ENCODE results near the gene PTGES. TPM values are rescaled to one million over a fixed set of nuclear protein-coding genes. Genes with fewer than 3 reads are reported as not detected.
A peak's percentile ranks its signal among the peaks of the same experiment; 100 is the strongest.

PTGES gene
- polyA plus RNA-seq, 3 donors = 0.29 to 1.8 (median 0.84) TPM

DNA sequence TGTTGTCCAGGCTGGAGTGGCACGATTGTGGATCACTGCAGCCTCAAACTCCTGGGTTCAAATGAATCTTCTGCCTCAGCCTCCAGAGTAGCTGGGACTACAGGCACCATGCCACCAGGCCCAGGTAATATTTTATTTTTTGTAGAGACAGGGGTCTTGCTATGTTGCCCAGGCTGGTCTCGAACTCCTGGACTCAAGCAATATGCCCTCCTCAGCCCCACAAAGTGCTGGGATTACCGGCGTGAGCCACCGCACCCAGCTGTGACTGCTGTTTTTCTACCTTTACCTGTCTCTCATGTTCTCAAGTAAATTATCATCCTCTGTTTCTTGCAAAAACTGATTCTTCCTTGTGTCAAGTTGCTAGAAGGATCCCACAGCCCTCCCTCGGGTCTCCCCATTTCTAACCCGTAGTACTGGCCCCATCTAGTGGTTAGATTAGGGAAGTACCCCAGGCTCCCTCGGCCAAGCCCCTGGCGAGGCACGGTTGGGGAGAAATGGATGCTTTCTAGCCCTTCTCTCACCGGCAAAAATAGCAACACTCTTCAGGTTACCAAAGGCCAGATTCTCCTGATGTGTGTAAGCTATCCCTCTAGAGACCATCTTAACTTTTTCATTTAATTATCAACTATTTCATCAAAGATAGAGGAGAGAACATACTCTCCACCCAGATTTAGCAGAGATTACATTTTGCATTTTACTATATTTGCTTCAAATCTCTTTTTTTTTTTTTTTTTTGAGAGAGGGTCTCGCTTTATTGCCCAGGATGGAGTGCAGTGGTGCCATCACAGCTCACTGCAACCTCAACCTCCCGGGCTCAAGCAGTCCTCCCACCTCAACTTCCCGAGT is 30.9 kb upstream of the PTGES start:
- no peaks in the 10 kb centered on the region for H3K36me3 Mint-ChIP-seq
- H3K4me1 Mint-ChIP-seq = peaks cover 33% of the 10 kb centered on the region
- TF ChIP-seq, protein P1, sequence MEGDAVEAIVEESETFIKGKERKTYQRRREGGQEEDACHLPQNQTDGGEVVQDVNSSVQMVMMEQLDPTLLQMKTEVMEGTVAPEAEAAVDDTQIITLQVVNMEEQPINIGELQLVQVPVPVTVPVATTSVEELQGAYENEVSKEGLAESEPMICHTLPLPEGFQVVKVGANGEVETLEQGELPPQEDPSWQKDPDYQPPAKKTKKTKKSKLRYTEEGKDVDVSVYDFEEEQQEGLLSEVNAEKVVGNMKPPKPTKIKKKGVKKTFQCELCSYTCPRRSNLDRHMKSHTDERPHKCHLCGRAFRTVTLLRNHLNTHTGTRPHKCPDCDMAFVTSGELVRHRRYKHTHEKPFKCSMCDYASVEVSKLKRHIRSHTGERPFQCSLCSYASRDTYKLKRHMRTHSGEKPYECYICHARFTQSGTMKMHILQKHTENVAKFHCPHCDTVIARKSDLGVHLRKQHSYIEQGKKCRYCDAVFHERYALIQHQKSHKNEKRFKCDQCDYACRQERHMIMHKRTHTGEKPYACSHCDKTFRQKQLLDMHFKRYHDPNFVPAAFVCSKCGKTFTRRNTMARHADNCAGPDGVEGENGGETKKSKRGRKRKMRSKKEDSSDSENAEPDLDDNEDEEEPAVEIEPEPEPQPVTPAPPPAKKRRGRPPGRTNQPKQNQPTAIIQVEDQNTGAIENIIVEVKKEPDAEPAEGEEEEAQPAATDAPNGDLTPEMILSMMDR (IDR thresholded peaks at IDR 0.05) = peak; percentile 88
- peak; percentile 75 to 84 (median 82) for DNase-seq
- 59% methylated on average over 5 of the region's 14 CpGs for WGBS (ENCODE audit: insufficient coverage)
- no peak overlapping the region for H3K4me2 ChIP-seq (replicated peaks; ENCODE audit: extremely low read depth, low read length, poor library complexity, severe bottlenecking)
- H3K27me3 Mint-ChIP-seq (ENCODE audit: low read depth in 3 of 3) = peaks cover 17 to 31% (median 17%) of the 10 kb centered on the region in 3 donors
- H3K9me3 Mint-ChIP-seq = peaks cover 0 to 1% (median 0%) of the 10 kb centered on the region in 7 donors
- H3K79me2 ChIP-seq (ENCODE audit: insufficient read depth, low read length) = no peaks in the 10 kb centered on the region
- no peak overlapping the region for H3K27ac ChIP-seq (ENCODE audit: low read depth in 1 of 2, low read length in 2 of 2)
- H2AFZ ChIP-seq (ENCODE audit: insufficient read depth, low read depth, low read length, poor library complexity, severe bottlenecking) = no peak overlapping the region
- H3K4me1 ChIP-seq (ENCODE audit: control insufficient read depth in 1 of 2, insufficient read depth in 2 of 2, low read length in 2 of 2) = peaks cover 23 to 30% of the 10 kb centered on the region in 2 donors
- intact Hi-C loops (cut with micrococcal nuclease) = loop anchor here (1.0 to 10.0 kb wide), 3 partner anchors 46 to 649 kb away; no protein-coding TSS in a partner anchor
- H3K9ac ChIP-seq (ENCODE audit: insufficient read depth, low read length, poor library complexity, severe bottlenecking) = no peak overlapping the region
- no peaks in the 10 kb centered on the region for H4K20me1 ChIP-seq (ENCODE audit: insufficient read depth, low read length)
- H3K27me3 ChIP-seq (ENCODE audit: control insufficient read depth in 2 of 2, insufficient read depth in 2 of 2, low read length in 2 of 2) = no peaks in the 10 kb centered on the region
- no peaks in the 10 kb centered on the region for H3K36me3 ChIP-seq (replicated peaks in 1 of 2; ENCODE audit: control insufficient read depth in 1 of 2, insufficient read depth in 2 of 2, low read length in 2 of 2)
- peak overlapping the region in 6 of 7 donors; percentile 56 to 90 (median 70) for H3K27ac Mint-ChIP-seq
- H3K9me3 ChIP-seq (replicated peaks in 1 of 2; ENCODE audit: control insufficient read depth in 1 of 2, insufficient read depth in 1 of 2, low read length in 2 of 2) = no peaks in the 10 kb centered on the region
- H3K4me3 Mint-ChIP-seq = peak overlapping the region in 1 of 2 donors; percentile 43
- H3K4me3 ChIP-seq (replicated peaks in 1 of 3; ENCODE audit: low read depth in 2 of 3, low read length in 3 of 3) = no peak overlapping the region

DNA sequence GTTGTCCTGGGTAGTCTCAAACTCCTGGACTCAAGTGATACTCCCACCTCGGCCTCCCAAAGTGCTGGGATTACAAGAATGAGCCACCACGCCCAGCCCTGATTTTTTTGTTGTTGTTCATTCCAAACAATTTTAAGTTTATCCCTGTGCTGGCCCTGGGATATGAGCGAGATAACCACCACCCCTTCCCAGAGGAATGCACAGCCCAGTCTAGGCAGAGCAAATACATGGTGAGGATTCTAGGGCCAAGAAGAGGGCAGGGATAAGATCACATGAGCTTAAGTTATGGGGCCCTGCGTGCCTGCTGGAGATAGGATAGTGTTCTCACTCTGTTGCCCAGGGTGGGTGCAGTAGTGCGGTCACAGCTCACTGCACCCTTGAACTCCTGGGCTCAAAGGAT is 29.1 kb upstream of the PTGES start:
- WGBS (ENCODE audit: insufficient coverage) = 94% methylated on average over 3 of the region's 5 CpGs
- no peak overlapping the region for H3K27ac ChIP-seq (ENCODE audit: low read depth in 1 of 2, low read length in 2 of 2)
- Mint-ChIP-seq H3K36me3 (no peaks in the 10 kb centered on the region), H3K27me3 (ENCODE audit: low read depth in 3 of 3) (peaks cover 10 to 20% (median 15%) of the 10 kb centered on the region in 3 donors), H3K4me3 (no peak overlapping the region), H3K9me3 (peaks cover 0 to 3% (median 0%) of the 10 kb centered on the region in 7 donors), H3K4me1 (peaks cover 49% of the 10 kb centered on the region), H3K27ac (peak overlapping the region in 4 of 7 donors; percentile 30 to 71 (median 48))
- H2AFZ ChIP-seq (ENCODE audit: insufficient read depth, low read depth, low read length, poor library complexity, severe bottlenecking) = no peak overlapping the region
- no peak overlapping the region for H3K4me2 ChIP-seq (replicated peaks; ENCODE audit: extremely low read depth, low read length, poor library complexity, severe bottlenecking)
- no peaks in the 10 kb centered on the region for H3K27me3 ChIP-seq (ENCODE audit: control insufficient read depth in 2 of 2, insufficient read depth in 2 of 2, low read length in 2 of 2)
- H3K4me1 ChIP-seq (ENCODE audit: control insufficient read depth in 1 of 2, insufficient read depth in 2 of 2, low read length in 2 of 2) = peaks cover 40 to 46% of the 10 kb centered on the region in 2 donors
- H3K36me3 ChIP-seq (replicated peaks in 1 of 2; ENCODE audit: control insufficient read depth in 1 of 2, insufficient read depth in 2 of 2, low read length in 2 of 2) = no peaks in the 10 kb centered on the region
- intact Hi-C loops (cut with micrococcal nuclease) = loop anchor here (10.0 kb wide), 1 partner anchor 647 kb away; no protein-coding TSS in a partner anchor
- no peak overlapping the region for H3K4me3 ChIP-seq (replicated peaks in 1 of 3; ENCODE audit: low read depth in 2 of 3, low read length in 3 of 3)
- H3K9ac ChIP-seq (ENCODE audit: insufficient read depth, low read length, poor library complexity, severe bottlenecking) = no peak overlapping the region
- TF ChIP-seq, protein P1 (IDR thresholded peaks at IDR 0.05) = no peak
- no peaks in the 10 kb centered on the region for H4K20me1 ChIP-seq (ENCODE audit: insufficient read depth, low read length)
- DNase-seq = no peak
- H3K79me2 ChIP-seq (ENCODE audit: insufficient read depth, low read length) = no peaks in the 10 kb centered on the region
- no peaks in the 10 kb centered on the region for H3K9me3 ChIP-seq (replicated peaks in 1 of 2; ENCODE audit: control insufficient read depth in 1 of 2, insufficient read depth in 1 of 2, low read length in 2 of 2)
